Measurements from ENCODE around the gene RABEP2. TPM values are rescaled to one million over a fixed set of nuclear protein-coding genes. Genes with fewer than 3 reads are reported as not detected.

Gene RABEP2
- total and polyA plus RNA-seq, 2 experiments from 2014 or later, result 11.8 to 27.2 TPM

DNA sequence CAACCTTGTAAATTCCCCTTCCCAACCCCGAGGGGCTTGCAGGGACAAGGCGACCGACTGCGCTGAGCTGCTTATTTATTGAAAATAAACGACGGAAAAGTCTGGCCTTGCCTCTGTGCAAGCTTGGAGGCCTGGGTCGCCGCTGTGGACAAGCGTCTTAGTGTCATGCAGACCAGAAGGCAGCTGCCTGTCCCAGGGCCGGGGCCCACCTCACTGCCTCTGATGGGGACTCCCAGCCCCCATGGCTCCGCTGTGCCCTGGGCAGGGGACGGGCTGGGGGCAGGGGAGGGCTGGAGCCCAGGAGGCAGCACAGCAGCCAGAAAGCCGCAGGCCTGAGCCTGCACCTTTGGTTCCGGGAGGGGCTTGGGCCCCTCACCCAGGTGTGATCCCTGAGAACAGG lies 20.7 kb downstream of the RABEP2 start:
- H3K27ac Mint-ChIP-seq, result no peak overlapping the region
- H4K20me1 ChIP-seq (replicated peaks; ENCODE audit: insufficient read depth), result no peaks in the 10 kb centered on the region
- TF ChIP-seq, protein P1, sequence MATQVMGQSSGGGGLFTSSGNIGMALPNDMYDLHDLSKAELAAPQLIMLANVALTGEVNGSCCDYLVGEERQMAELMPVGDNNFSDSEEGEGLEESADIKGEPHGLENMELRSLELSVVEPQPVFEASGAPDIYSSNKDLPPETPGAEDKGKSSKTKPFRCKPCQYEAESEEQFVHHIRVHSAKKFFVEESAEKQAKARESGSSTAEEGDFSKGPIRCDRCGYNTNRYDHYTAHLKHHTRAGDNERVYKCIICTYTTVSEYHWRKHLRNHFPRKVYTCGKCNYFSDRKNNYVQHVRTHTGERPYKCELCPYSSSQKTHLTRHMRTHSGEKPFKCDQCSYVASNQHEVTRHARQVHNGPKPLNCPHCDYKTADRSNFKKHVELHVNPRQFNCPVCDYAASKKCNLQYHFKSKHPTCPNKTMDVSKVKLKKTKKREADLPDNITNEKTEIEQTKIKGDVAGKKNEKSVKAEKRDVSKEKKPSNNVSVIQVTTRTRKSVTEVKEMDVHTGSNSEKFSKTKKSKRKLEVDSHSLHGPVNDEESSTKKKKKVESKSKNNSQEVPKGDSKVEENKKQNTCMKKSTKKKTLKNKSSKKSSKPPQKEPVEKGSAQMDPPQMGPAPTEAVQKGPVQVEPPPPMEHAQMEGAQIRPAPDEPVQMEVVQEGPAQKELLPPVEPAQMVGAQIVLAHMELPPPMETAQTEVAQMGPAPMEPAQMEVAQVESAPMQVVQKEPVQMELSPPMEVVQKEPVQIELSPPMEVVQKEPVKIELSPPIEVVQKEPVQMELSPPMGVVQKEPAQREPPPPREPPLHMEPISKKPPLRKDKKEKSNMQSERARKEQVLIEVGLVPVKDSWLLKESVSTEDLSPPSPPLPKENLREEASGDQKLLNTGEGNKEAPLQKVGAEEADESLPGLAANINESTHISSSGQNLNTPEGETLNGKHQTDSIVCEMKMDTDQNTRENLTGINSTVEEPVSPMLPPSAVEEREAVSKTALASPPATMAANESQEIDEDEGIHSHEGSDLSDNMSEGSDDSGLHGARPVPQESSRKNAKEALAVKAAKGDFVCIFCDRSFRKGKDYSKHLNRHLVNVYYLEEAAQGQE (IDR thresholded peaks at IDR 0.05; ENCODE audit: unreplicated experiment), result no peak
- TF ChIP-seq EZH2 (IDR thresholded peaks at IDR 0.05; ENCODE audit: low read depth, unreplicated experiment) (no peak), STAT1 (IDR thresholded peaks at IDR 0.05; ENCODE audit: unreplicated experiment) (no peak), POLR2AphosphoS5 (IDR thresholded peaks at IDR 0.05; ENCODE audit: low read depth) (no peak), NANOG (IDR thresholded peaks at IDR 0.05; ENCODE audit: borderline replicate concordance) (no peak), ZNF114 (CRISPR knock-in tag; IDR thresholded peaks at IDR 0.05) (no peak)
- H3K4me2 ChIP-seq, result no peak overlapping the region
- H3F3A ChIP-seq (replicated peaks; ENCODE audit: low read depth), result no peaks in the 10 kb centered on the region
- no peak overlapping the region for H3K27ac ChIP-seq (ENCODE audit: low read depth)
- H3K27me3 Mint-ChIP-seq (ENCODE audit: insufficient read depth, low read depth, poor library complexity), result peaks cover 3% of the 10 kb centered on the region
- H3K36me3 Mint-ChIP-seq (ENCODE audit: low read depth), result no peaks in the 10 kb centered on the region; the same call in 2 of the 3 replicates
- no peaks in the 10 kb centered on the region for H3K4me1 Mint-ChIP-seq
- no peaks in the 10 kb centered on the region for H3K9me3 Mint-ChIP-seq
- no peak overlapping the region for H2AFZ ChIP-seq
- H3K9me2 ChIP-seq (ENCODE audit: insufficient read depth), result no peaks in the 10 kb centered on the region
- H3K4me1 ChIP-seq (ENCODE audit: insufficient read depth), result no peaks in the 10 kb centered on the region
- no peak for DNase-seq (ENCODE audit: low spot score)
- H3K79me2 ChIP-seq (replicated peaks; ENCODE audit: insufficient read depth), result no peaks in the 10 kb centered on the region
- ATAC-seq, result no peak
- no peak overlapping the region for H3K4me3 ChIP-seq
- 0 out of 2 replicates have a peak, but pooled peaks cover 6% of the 10 kb centered on the region for H3K36me3 ChIP-seq (ENCODE audit: insufficient read depth)
- H3K4me3 Mint-ChIP-seq, result no peak overlapping the region
- H3K27me3 ChIP-seq (ENCODE audit: insufficient read depth), result no peaks in the 10 kb centered on the region

DNA sequence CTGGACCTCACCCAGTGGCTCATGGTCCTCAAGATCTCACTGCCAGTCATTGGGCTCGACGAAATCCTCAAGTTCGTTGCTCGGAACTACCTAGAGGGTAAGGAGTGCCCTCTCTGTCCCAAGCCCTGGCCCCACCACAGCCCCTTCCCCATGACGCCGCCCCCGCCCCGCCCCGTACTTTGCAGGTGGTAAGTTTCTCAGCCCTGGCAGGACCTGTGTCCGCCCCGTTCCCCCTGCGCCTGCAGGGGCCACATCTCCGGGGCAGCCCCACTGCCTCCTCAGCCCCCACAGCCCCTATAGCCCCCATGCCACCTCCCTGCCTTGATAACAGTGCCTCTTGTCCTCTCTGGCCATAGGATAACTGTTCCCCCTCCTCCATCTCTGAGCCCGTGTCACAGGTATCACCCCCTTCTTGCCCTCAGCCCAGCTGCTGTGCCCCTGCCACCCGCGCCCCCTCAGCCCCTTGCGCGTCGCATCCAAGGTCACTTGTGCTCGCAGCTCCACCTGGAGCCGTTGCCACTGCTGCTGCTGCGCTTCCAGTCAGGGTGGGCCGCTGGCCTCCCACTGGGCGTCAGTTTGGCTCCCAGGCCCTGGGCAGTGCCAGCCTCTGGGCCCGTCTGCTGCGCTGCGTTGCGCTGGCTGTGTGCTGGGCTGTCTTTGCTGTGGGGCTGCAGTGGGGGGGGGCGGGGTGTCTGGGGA lies 21.5 kb downstream of the RABEP2 start:
- DNase-seq (ENCODE audit: low spot score), result no peak
- H3K27me3 ChIP-seq (ENCODE audit: insufficient read depth), result no peaks in the 10 kb centered on the region
- H3K36me3 Mint-ChIP-seq (ENCODE audit: low read depth), result no peaks in the 10 kb centered on the region; the same call in 2 of the 3 replicates
- H3K4me3 ChIP-seq, result no peak overlapping the region
- no peaks in the 10 kb centered on the region for H4K20me1 ChIP-seq (replicated peaks; ENCODE audit: insufficient read depth)
- H3K9me2 ChIP-seq (ENCODE audit: insufficient read depth), result no peaks in the 10 kb centered on the region
- H3K27me3 Mint-ChIP-seq (ENCODE audit: insufficient read depth, low read depth, poor library complexity), result peaks cover 3% of the 10 kb centered on the region
- H3K4me1 ChIP-seq (ENCODE audit: insufficient read depth), result no peaks in the 10 kb centered on the region
- H3K79me2 ChIP-seq (replicated peaks; ENCODE audit: insufficient read depth), result no peaks in the 10 kb centered on the region
- H2AFZ ChIP-seq, result no peak overlapping the region
- H3K4me2 ChIP-seq, result no peak overlapping the region
- 0 out of 2 replicates have a peak, but pooled peaks cover 5% of the 10 kb centered on the region for H3K36me3 ChIP-seq (ENCODE audit: insufficient read depth)
- ATAC-seq, result no peak
- H3K4me3 Mint-ChIP-seq, result no peak overlapping the region
- no peaks in the 10 kb centered on the region for H3K9me3 Mint-ChIP-seq
- H3K4me1 Mint-ChIP-seq, result no peaks in the 10 kb centered on the region
- no peaks in the 10 kb centered on the region for H3F3A ChIP-seq (replicated peaks; ENCODE audit: low read depth)
- no peak overlapping the region for H3K27ac Mint-ChIP-seq
- no peak overlapping the region for H3K27ac ChIP-seq (ENCODE audit: low read depth)
- no peak for TF ChIP-seq NANOG (IDR thresholded peaks at IDR 0.05; ENCODE audit: borderline replicate concordance)
- TF ChIP-seq, protein P2, sequence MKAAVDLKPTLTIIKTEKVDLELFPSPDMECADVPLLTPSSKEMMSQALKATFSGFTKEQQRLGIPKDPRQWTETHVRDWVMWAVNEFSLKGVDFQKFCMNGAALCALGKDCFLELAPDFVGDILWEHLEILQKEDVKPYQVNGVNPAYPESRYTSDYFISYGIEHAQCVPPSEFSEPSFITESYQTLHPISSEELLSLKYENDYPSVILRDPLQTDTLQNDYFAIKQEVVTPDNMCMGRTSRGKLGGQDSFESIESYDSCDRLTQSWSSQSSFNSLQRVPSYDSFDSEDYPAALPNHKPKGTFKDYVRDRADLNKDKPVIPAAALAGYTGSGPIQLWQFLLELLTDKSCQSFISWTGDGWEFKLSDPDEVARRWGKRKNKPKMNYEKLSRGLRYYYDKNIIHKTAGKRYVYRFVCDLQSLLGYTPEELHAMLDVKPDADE (IDR thresholded peaks at IDR 0.05), result no peak
- TF ChIP-seq ZNF114 (CRISPR knock-in tag; IDR thresholded peaks at IDR 0.05), result no peak
- TF ChIP-seq EZH2 (IDR thresholded peaks at IDR 0.05; ENCODE audit: low read depth, unreplicated experiment), result no peak
- no peak for TF ChIP-seq EZH2phosphoT487 (IDR thresholded peaks at IDR 0.05; ENCODE audit: unreplicated experiment)
- TF ChIP-seq CREB1 (CRISPR knock-in tag; IDR thresholded peaks at IDR 0.05; ENCODE audit: low read depth), result no peak
- no peak for TF ChIP-seq STAT1 (IDR thresholded peaks at IDR 0.05; ENCODE audit: unreplicated experiment)
- TF ChIP-seq, protein P1 (IDR thresholded peaks at IDR 0.05; ENCODE audit: unreplicated experiment), result no peak
- TF ChIP-seq, protein P3, sequence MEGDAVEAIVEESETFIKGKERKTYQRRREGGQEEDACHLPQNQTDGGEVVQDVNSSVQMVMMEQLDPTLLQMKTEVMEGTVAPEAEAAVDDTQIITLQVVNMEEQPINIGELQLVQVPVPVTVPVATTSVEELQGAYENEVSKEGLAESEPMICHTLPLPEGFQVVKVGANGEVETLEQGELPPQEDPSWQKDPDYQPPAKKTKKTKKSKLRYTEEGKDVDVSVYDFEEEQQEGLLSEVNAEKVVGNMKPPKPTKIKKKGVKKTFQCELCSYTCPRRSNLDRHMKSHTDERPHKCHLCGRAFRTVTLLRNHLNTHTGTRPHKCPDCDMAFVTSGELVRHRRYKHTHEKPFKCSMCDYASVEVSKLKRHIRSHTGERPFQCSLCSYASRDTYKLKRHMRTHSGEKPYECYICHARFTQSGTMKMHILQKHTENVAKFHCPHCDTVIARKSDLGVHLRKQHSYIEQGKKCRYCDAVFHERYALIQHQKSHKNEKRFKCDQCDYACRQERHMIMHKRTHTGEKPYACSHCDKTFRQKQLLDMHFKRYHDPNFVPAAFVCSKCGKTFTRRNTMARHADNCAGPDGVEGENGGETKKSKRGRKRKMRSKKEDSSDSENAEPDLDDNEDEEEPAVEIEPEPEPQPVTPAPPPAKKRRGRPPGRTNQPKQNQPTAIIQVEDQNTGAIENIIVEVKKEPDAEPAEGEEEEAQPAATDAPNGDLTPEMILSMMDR (conservative IDR thresholded peaks at IDR 0.05; ENCODE audit: low read depth in 2 of 2), result no peak
- no peak for TF ChIP-seq ZNF331 (CRISPR knock-in tag; IDR thresholded peaks at IDR 0.05; ENCODE audit: low read depth)
- no peak for TF ChIP-seq POLR2AphosphoS5 (IDR thresholded peaks at IDR 0.05; ENCODE audit: low read depth)
- TF ChIP-seq JUNB (IDR thresholded peaks at IDR 0.05; ENCODE audit: unreplicated experiment), result no peak
